ENCODE results near the gene NRXN3. TPM values are rescaled to one million over a fixed set of nuclear protein-coding genes. Genes with fewer than 3 reads are reported as not detected.
A peak's percentile ranks its signal among the peaks of the same experiment; 100 is the strongest.

NRXN3 gene
- total RNA-seq, 2 donors from 2014 or later, result 1.3 to 2.3 TPM

DNA sequence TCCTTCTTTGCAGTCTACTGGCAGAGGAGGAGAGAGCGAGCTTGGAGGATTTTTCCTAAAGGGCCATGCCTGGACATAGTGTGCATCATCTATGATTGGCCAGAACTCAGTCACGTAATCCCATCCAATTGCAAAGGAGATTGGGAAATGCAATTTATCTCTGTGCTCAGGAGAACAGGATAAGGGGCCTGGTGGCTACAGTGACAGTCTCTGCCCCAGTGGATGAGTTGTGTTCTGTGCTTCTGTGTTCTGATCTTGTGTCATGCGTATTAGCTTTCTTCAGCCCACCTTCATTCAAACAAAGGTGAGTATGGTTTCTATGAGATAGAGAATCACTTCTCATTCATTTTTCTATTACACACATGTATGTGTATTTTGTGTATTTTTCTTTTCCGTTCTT is 144.3 kb downstream of the NRXN3 start:
- no peaks in the 10 kb centered on the region for H3K4me1 ChIP-seq
- H3K9me3 ChIP-seq, result no peaks in the 10 kb centered on the region
- no peaks in the 10 kb centered on the region for H3K36me3 ChIP-seq (replicated peaks in 1 of 2; ENCODE audit: insufficient read depth in 1 of 2, low read depth in 2 of 2)
- H3K27me3 ChIP-seq, result no peaks in the 10 kb centered on the region
- no peak for ATAC-seq
- WGBS, 2 donors, result 85 to 90% methylated on average over 3 to 4 of the region's 4 CpGs
- H3K4me3 ChIP-seq, result no peak overlapping the region
- TF ChIP-seq POLR2A (IDR thresholded peaks at IDR 0.05) (no peak), CTCF (IDR thresholded peaks at IDR 0.05) (no peak)
- no peak overlapping the region for H3K27ac ChIP-seq
- intact Hi-C loops (cut with DNase I), result no loop called here
- DNase-seq, result no peak

DNA sequence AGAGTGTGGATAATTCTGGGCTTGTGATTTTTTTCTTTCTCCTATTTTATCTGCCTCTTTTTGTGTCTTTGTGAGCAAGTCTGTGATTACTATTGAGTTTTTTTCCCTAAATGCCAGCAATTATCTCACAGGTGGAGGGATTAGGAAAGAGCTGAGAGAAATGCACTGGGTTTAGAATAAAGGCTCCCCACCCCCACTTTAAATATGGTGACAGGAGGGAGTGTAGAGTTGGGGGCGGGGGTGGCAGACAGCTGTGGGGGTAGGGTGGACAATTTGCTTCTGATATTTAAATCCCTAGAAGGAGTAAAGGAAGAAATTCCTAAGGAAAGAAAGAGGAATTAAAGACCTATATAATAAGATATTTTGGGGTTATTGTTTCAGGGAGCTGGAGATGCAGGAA is 145.9 kb downstream of the NRXN3 start:
- H3K27ac ChIP-seq, result no peak overlapping the region
- no peak for TF ChIP-seq POLR2A (IDR thresholded peaks at IDR 0.05)
- H3K36me3 ChIP-seq (replicated peaks in 1 of 2; ENCODE audit: insufficient read depth in 1 of 2, low read depth in 2 of 2), result no peaks in the 10 kb centered on the region
- H3K9me3 ChIP-seq, result no peaks in the 10 kb centered on the region
- H3K27me3 ChIP-seq, result no peaks in the 10 kb centered on the region
- whole genome bisulfite sequencing, 2 donors, result 57 to 64% methylated on average over 1 of the region's 1 CpG
- no peak for DNase-seq
- no peaks in the 10 kb centered on the region for H3K4me1 ChIP-seq
- no peak for ATAC-seq
- no peak overlapping the region for H3K4me3 ChIP-seq
- intact Hi-C loops (cut with DNase I), result no loop called here

GRCh38 chr14:78316786-78317185 is 146.6 kb downstream of the NRXN3 start:
- no peaks in the 10 kb centered on the region for H3K27me3 ChIP-seq
- no peak overlapping the region for H3K27ac ChIP-seq
- TF ChIP-seq CTCF (IDR thresholded peaks at IDR 0.05) (no peak), POLR2A (IDR thresholded peaks at IDR 0.05) (no peak)
- DNase-seq, result peak in 1 of 4 donors; percentile 9
- no peaks in the 10 kb centered on the region for H3K36me3 ChIP-seq (replicated peaks in 1 of 2; ENCODE audit: insufficient read depth in 1 of 2, low read depth in 2 of 2)
- H3K4me1 ChIP-seq, result no peaks in the 10 kb centered on the region
- no peaks in the 10 kb centered on the region for H3K9me3 ChIP-seq
- intact Hi-C loops (cut with DNase I), result no loop called here
- no peak overlapping the region for H3K4me3 ChIP-seq
- no peak for ATAC-seq
- 48 to 71% methylated on average over 3 of the region's 3 CpGs for WGBS, 2 donors

DNA sequence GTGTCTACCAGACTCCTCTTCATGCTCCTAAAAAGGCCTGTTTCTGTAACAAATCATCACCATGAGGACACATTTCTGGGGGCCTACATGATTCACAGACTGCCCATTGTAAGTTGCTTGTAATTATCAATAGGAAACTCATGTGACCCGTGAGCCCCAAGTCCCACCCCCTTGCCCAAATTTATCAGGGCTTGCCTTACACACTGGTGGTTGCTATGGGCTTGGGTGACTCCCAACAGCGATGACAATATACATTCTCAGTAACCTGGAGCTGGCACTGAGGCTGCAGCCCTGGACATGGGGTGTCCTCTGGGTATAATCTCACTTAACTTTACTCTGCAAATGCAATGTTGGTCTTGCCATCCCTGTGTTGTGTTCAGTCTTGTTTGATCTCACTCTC is 149.2 kb downstream of the NRXN3 start:
- TF ChIP-seq CTCF (IDR thresholded peaks at IDR 0.05) (no peak), POLR2A (IDR thresholded peaks at IDR 0.05) (no peak)
- Histone ChIP-seq H3K27ac (no peak overlapping the region), H3K36me3 (replicated peaks in 1 of 2; ENCODE audit: insufficient read depth in 1 of 2, low read depth in 2 of 2) (no peaks in the 10 kb centered on the region), H3K4me3 (no peak overlapping the region), H3K9me3 (no peaks in the 10 kb centered on the region), H3K27me3 (no peaks in the 10 kb centered on the region), H3K4me1 (no peaks in the 10 kb centered on the region)
- intact Hi-C loops (cut with DNase I), result no loop called here
- DNase-seq (no peak), ATAC-seq (no peak)
- WGBS, 2 donors, result 58 to 71% methylated on average over 2 of the region's 2 CpGs

DNA sequence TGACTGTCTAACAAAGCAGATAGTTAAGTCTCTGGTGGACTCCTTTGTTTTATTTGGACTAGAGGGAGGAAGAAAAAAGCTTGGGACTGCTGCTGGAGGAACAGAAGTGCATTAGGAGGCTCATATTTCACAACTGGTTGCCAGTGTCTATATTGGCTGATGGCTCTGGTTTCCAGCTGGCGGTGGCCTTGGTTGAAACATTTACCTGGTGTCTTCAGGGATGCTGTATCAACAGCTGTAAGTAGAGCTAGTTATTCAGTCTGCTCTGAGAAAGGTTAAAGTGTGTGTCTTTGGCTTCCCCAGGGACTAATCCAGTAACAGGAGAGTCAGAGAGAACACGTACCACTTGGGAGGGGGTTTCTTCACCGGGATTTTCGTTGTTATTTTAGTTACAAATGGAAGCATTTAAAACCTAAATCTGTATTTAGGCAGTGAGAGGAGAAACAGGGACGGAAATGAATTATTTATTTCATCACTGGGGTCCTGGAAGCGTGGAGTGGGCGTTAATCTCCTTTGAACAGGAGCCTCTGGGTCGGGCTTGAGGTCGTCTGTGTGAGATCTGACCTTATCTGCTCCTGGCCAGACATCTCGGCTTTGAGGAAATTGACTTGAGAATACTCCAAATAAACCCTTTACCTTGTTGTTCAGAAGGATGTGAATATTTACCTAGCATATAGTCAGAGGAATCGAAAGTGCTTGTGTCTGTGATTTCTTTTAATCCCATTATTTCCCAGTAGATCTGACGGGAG is 149.9 kb downstream of the NRXN3 start:
- Histone ChIP-seq H3K27me3 (no peaks in the 10 kb centered on the region), H3K4me1 (no peaks in the 10 kb centered on the region), H3K9me3 (no peaks in the 10 kb centered on the region), H3K27ac (no peak overlapping the region), H3K4me3 (no peak overlapping the region), H3K36me3 (replicated peaks in 1 of 2; ENCODE audit: insufficient read depth in 1 of 2, low read depth in 2 of 2) (no peaks in the 10 kb centered on the region)
- WGBS, 2 donors, result 18 to 23% methylated on average over 12 of the region's 12 CpGs
- ATAC-seq (no peak), DNase-seq (no peak)
- intact Hi-C loops (cut with DNase I), result no loop called here
- TF ChIP-seq POLR2A (IDR thresholded peaks at IDR 0.05) (no peak), CTCF (IDR thresholded peaks at IDR 0.05) (no peak)

Data from body of pancreas (tissue), 4 donors.